Brain microvascular endothelial cell (primary cell): ENCODE measurements around the gene SIGLEC12.
"Not testable (repeated sequence)": the region's sequence is repeated elsewhere in the genome, so short reads cannot be mapped to it uniquely, and the experiment has no call there.

ENCODE experiments used
- DNase-seq: peaks from one replicate; pipeline ENCODE4 v3.0.0-alpha.2; 2020
- H3K27ac ChIP-seq: fragments of 250-450 bp; sonication (Bioruptor Pico); 2 replicates; pipeline ENCODE4 v1.5.1; 2020; ENCODE audit warnings: mild to moderate bottlenecking, moderate library complexity
- H3K27me3 ChIP-seq: fragments of 250-450 bp; sonication (Bioruptor Pico); replicated peaks from 2 replicates; pipeline ENCODE4 v1.5.1; 2020; ENCODE audit warnings: mild to moderate bottlenecking
- H3K36me3 ChIP-seq: fragments of 250-450 bp; sonication (Bioruptor Pico); replicated peaks from 2 replicates; pipeline ENCODE4 v1.5.1; 2020; ENCODE audit warnings: mild to moderate bottlenecking
- H3K4me3 ChIP-seq: 2 replicates; pipeline ENCODE4 v1.5.1; 2011; ENCODE audit warnings: low read depth, mild to moderate bottlenecking, control low read depth, low read length, moderate library complexity
- in situ Hi-C: cut with HindIII; loops from 2 replicates; pipeline ENCODE4 v1.10.0; 2017; ENCODE audit warnings: low sequenced_read_pairs, low pct_ligation_motif_present
- TF ChIP-seq, protein P1 (sequence below): IDR thresholded peaks from 2 replicates; pipeline ENCODE4 v1.5.1; 2011; ENCODE audit warnings: low read depth, mild to moderate bottlenecking, moderate library complexity, low read length, control low read depth, inconsistent platforms; ENCODE audit errors: missing control alignments

SIGLEC12 gene

GRCh38 chr19:51469162-51469561 is 32.4 kb downstream of the SIGLEC12 start:
- no peaks in the 10 kb centered on the region for H3K27me3 ChIP-seq
- in situ Hi-C loops, result no loop called here
- TF ChIP-seq, protein P1, sequence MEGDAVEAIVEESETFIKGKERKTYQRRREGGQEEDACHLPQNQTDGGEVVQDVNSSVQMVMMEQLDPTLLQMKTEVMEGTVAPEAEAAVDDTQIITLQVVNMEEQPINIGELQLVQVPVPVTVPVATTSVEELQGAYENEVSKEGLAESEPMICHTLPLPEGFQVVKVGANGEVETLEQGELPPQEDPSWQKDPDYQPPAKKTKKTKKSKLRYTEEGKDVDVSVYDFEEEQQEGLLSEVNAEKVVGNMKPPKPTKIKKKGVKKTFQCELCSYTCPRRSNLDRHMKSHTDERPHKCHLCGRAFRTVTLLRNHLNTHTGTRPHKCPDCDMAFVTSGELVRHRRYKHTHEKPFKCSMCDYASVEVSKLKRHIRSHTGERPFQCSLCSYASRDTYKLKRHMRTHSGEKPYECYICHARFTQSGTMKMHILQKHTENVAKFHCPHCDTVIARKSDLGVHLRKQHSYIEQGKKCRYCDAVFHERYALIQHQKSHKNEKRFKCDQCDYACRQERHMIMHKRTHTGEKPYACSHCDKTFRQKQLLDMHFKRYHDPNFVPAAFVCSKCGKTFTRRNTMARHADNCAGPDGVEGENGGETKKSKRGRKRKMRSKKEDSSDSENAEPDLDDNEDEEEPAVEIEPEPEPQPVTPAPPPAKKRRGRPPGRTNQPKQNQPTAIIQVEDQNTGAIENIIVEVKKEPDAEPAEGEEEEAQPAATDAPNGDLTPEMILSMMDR, result no peak

GRCh38 chr19:51468545-51468920 is 33.1 kb downstream of the SIGLEC12 start:
- DNase-seq, result no peak
- TF ChIP-seq, protein P1, result no peak
- Histone ChIP-seq H3K27me3 (no peaks in the 10 kb centered on the region), H3K27ac (no peak overlapping the region), H3K4me3 (no peak overlapping the region), H3K36me3 (no peaks in the 10 kb centered on the region)
- in situ Hi-C loops, result no loop called here

More at GRCh38 chr19:51469162-51469561, 32.4 kb downstream of the SIGLEC12 start:
- DNase-seq, result no peak
- no peak overlapping the region for H3K27ac ChIP-seq
- no peaks in the 10 kb centered on the region for H3K36me3 ChIP-seq
- H3K4me3 ChIP-seq, result no peak overlapping the region

DNA sequence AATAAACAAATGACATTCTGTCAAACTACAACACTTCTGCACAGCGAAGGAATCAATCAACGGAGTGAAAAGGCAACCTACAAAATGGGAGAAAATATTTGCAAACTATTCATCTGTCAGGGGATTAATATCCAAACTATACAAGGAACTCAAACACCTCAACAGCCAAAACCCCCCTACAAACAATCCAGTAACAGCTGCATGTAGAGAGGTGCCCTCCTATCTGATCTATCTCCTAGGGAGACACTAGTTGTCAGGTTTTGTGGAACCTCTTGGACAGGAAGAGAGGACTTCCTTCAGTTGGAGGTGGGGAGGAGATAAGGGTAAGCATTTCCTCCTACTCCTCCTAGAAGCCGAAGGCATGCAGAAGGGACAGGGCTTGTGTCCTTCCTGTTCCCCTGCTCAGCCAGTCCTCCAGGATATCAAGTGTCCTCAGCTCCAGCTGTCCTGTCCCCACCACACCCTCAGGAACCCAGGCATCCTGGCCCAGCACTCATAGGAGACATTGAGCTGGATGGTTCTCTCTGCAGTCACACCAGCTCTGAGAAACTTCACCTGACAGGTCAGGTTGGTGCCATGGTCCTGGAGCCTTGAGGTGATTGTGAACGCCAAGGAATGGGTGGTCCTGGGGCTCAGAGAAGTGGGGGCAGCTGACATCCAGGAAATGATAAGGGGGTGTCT is 33.6 kb downstream of the SIGLEC12 start:
- TF ChIP-seq, protein P1, result no peak
- Histone ChIP-seq H3K4me3 (no peak overlapping the region), H3K27me3 (no peaks in the 10 kb centered on the region), H3K36me3 (no peaks in the 10 kb centered on the region), H3K27ac (no peak overlapping the region)
- DNase-seq, result no peak
- in situ Hi-C loops, result no loop called here

DNA sequence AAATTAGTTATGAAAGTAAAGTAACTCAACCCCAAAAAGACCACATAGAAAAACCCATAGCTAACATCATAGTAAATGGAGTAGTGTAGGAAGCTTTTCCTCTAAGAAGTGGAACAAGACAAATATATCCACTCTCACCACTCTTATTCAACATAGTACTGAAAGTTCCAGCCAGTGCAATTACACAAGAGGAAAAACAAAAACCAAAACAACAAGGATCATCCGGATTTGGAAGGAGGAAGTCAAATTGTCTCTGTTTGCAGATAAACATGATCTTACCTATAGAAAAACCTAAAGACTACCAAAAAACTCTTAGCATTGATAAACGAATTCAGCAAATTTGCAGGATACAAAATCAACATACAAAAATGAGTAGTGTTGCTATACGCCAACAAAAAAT is 34.9 kb downstream of the SIGLEC12 start:
- in situ Hi-C loops, result no loop called here
- Histone ChIP-seq H3K27ac (no peak overlapping the region), H3K4me3 (no peak overlapping the region)

DNA sequence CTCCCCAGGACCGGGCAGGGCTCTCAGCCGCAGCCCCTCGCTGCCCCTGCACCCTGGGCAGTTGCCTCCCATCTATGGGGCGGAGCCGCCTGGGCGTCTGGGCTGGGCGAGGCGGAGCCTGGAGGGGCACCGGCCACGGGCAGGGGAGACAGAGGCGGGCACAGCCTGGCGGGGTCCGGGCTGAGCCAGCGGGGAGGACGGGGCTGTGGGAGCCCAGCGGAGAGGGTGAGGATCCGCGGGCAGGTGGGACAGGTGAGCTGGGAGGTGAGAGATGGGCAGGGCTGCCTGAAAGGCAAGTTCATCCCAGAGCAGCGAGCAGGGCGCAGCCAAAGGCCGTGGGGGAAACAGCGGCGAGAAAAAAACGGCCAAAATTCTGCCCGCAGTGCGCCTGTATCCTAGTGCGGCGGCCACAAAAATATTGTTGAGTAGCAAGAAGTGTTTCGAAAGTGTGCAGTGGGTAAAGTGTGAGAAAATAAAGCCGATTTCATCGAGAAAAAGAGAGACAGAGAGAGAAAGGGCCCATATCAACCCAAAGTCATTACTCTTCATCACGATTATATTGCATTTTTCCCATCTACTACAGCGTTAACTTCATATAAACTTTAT is 37.5 kb downstream of the SIGLEC12 start:
- in situ Hi-C loops, H3K27me3 ChIP-seq, H3K27ac ChIP-seq, H3K4me3 ChIP-seq, H3K36me3 ChIP-seq, DNase-seq: not testable (repeated sequence)

More for the DNA sequence above, 34.9 kb downstream of the SIGLEC12 start:
- DNase-seq, result no peak
- Histone ChIP-seq H3K27me3 (no peaks in the 10 kb centered on the region), H3K36me3 (no peaks in the 10 kb centered on the region)
- TF ChIP-seq, protein P1, result no peak

DNA sequence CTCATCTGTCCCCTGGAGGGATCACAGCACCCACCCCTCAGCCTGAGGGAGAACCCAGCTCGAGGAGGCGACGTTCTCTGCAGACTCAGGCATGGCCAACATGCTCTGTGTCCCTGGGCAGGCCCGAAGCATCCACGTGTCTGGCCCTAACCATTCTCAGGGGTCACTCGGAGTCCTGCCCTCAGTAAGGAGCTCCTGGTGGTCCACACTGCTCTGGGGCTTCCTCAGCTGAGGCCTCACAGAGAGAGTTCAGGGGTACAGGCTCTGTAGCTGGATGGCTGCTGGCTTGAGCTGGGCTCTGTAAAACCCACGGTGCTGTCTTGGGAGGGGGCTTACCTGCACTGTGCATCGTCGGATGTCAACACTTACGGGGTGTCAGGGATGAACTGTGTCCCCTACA is 38.9 kb downstream of the SIGLEC12 start:
- TF ChIP-seq, protein P1, result no peak
- H3K36me3 ChIP-seq, result no peaks in the 10 kb centered on the region
- H3K27me3 ChIP-seq, result no peaks in the 10 kb centered on the region
- H3K4me3 ChIP-seq, result no peak overlapping the region
- H3K27ac ChIP-seq, result no peak overlapping the region
- no peak for DNase-seq
- in situ Hi-C loops, result no loop called here
